Measurements from ENCODE around the gene CDC37.

GRCh38 chr19:10399878-10400277 is 3.5 kb downstream of the CDC37 start:
- TF ChIP-seq POLR2AphosphoS5 (IDR thresholded peaks at IDR 0.05; ENCODE audit: low read depth, low read length) (no peak), EGR1 (IDR thresholded peaks at IDR 0.05; ENCODE audit: low read depth) (no peak), POLR2A (IDR thresholded peaks at IDR 0.05; ENCODE audit: borderline replicate concordance, extremely low read depth, insufficient read depth, insufficient read length) (no peak), EZH2phosphoT487 (IDR thresholded peaks at IDR 0.05; ENCODE audit: borderline replicate concordance) (no peak)
- TF ChIP-seq, protein P1, sequence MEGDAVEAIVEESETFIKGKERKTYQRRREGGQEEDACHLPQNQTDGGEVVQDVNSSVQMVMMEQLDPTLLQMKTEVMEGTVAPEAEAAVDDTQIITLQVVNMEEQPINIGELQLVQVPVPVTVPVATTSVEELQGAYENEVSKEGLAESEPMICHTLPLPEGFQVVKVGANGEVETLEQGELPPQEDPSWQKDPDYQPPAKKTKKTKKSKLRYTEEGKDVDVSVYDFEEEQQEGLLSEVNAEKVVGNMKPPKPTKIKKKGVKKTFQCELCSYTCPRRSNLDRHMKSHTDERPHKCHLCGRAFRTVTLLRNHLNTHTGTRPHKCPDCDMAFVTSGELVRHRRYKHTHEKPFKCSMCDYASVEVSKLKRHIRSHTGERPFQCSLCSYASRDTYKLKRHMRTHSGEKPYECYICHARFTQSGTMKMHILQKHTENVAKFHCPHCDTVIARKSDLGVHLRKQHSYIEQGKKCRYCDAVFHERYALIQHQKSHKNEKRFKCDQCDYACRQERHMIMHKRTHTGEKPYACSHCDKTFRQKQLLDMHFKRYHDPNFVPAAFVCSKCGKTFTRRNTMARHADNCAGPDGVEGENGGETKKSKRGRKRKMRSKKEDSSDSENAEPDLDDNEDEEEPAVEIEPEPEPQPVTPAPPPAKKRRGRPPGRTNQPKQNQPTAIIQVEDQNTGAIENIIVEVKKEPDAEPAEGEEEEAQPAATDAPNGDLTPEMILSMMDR (IDR thresholded peaks at IDR 0.05 in 2 of 3, conservative IDR thresholded peaks at IDR 0.05 in 1 of 3; ENCODE audit: borderline replicate concordance in 1 of 3, insufficient read depth in 1 of 3, low read depth in 2 of 3, low read length in 2 of 3): no peak
